SK-N-MC (cell line): ENCODE results near the gene CACNG7.

Source experiments
- EZH2 ChIP-seq: fragments of 200-600 bp; sonication (generic); IDR thresholded peaks from one replicate; pipeline ENCODE4 v1.6.1; 2017; ENCODE audit warnings: antibody characterized with exemption
- POLR2AphosphoS5 ChIP-seq: IDR thresholded peaks from 2 replicates; pipeline ENCODE4 v1.6.1; 2012; ENCODE audit warnings: mild to moderate bottlenecking, low read depth, low read length, borderline replicate concordance

- TF ChIP-seq EZH2 (peak; percentile 46), POLR2AphosphoS5 (no peak)
Measured at GRCh38 chr19:53906211-53907192, 2.6 kb upstream of the CACNG7 start.
